HepG2 (cell line): ENCODE results near the gene TTLL13. TPM values are rescaled to one million over a fixed set of nuclear protein-coding genes. Genes with fewer than 3 reads are reported as not detected.

Experiments
- ATAC-seq: fragments of 200-7000 bp; cut with Tn5 transposase; 3 replicates; pipeline ENCODE4 v1.9.1; 2020; ENCODE audit warnings: mild to moderate bottlenecking, moderate library complexity
- BruUV-seq: library from RNA; stranded (reverse); fragments of 400-500 nt; replicated peaks from 2 replicates; lab custom pipeline; 2021; lab: Mats Ljungman, UMichigan
- CTCF ChIA-PET: fragments of 300-600 bp; formaldehyde crosslinking; extraction: SDS; loops from one replicate; lab custom pipeline; 2021; ENCODE audit warnings: low total read pairs, inconsistent platforms, low intra/inter-chr PET ratio; lab: Yijun Ruan, JAX
- POLR2A ChIA-PET: fragments of 350-600 bp; sonication (Branson Sonifier 250); formaldehyde crosslinking; loops from one replicate; lab custom pipeline; 2020; ENCODE audit warnings: antibody characterized with exemption, inconsistent platforms; lab: Yijun Ruan, JAX
- DNase-seq: peaks from one replicate; pipeline ENCODE4 v3.0.0-alpha.2; 2015; ENCODE audit warnings: low spot score
- FAIRE-seq: peaks from 3 replicates; lab custom pipeline; 2011; peaks lifted over from hg19 to GRCh38; lab: Jason Lieb, UNC
- H2AFZ ChIP-seq: one replicate; pipeline ENCODE4 v1.6.1; 2011; ENCODE audit warnings: low read length, inconsistent platforms
- H3K27ac ChIP-seq: fragments of 300-600 bp; 3 replicates; pipeline ENCODE4 v1.8.0; 2011; ENCODE audit warnings: mixed run types, mild to moderate bottlenecking, mixed read lengths, low read length, inconsistent platforms; ENCODE audit not compliant: insufficient read depth; ENCODE audit errors: extremely low read length
- H3K27me3 ChIP-seq, 2 experiments: fragments of 200-600 bp in 1 of 2; 2 replicates in 1 of 2; 3 replicates in 1 of 2; pipeline versions ENCODE4 v1.6.0 to v1.8.0; 2011; ENCODE audit warnings: low read length in 2 of 2, mild to moderate bottlenecking in 2 of 2, moderate library complexity in 2 of 2, inconsistent platforms in 1 of 2; ENCODE audit not compliant: insufficient read depth in 2 of 2, control insufficient read depth in 1 of 2
- H3K36me3 ChIP-seq, 2 experiments: fragments of 200-600 bp in 1 of 2; replicated peaks in 1 of 2; 2 replicates in 1 of 2; 3 replicates in 1 of 2; pipeline versions ENCODE4 v1.5.1 to v1.8.0; 2011; ENCODE audit warnings: low read length in 2 of 2, inconsistent platforms in 1 of 2; ENCODE audit not compliant: insufficient read depth in 2 of 2, control insufficient read depth in 1 of 2
- H3K4me1 ChIP-seq: 2 replicates; pipeline ENCODE4 v1.5.1; 2012; ENCODE audit warnings: low read length, inconsistent platforms; ENCODE audit not compliant: insufficient read depth
- H3K4me2 ChIP-seq: 2 replicates; pipeline ENCODE4 v1.6.0; 2011; ENCODE audit warnings: low read depth, low read length, inconsistent platforms
- H3K4me3 ChIP-seq, 3 experiments: fragments of 200-600 bp in 1 of 3; sonication (generic), shearing (Covaris generic) in 1 of 3; replicated peaks in 1 of 3; 2 replicates each; pipeline ENCODE4 v1.5.1; 2011 to 2016; ENCODE audit warnings: low read length in 3 of 3, inconsistent platforms in 2 of 3, low read depth in 2 of 3, mild to moderate bottlenecking in 2 of 3, control low read depth in 1 of 3, mixed read lengths in 1 of 3; ENCODE audit not compliant: insufficient read depth in 1 of 3
- H3K79me2 ChIP-seq: one replicate; pipeline ENCODE4 v1.6.1; 2011; ENCODE audit warnings: low read length, inconsistent platforms; ENCODE audit not compliant: insufficient read depth
- H3K9ac ChIP-seq: 2 replicates; pipeline ENCODE4 v1.6.0; 2011; ENCODE audit warnings: mild to moderate bottlenecking, low read depth, low read length, inconsistent platforms; ENCODE audit not compliant: insufficient read depth
- H3K9me3 ChIP-seq: 2 replicates; pipeline ENCODE4 v1.5.1; 2012; ENCODE audit warnings: mild to moderate bottlenecking, low read length
- H4K20me1 ChIP-seq: 2 replicates; pipeline ENCODE4 v1.6.0; 2011; ENCODE audit warnings: inconsistent platforms, mild to moderate bottlenecking, low read length, moderate library complexity; ENCODE audit not compliant: insufficient read depth
- HDAC2 ChIP-seq: sonication (generic); formaldehyde crosslinking; IDR thresholded peaks from 2 replicates; pipeline ENCODE4 v1.4.0; 2020; ENCODE audit warnings: missing genetic modification reagents
- HNRNPL ChIP-seq: fragments of 200-400 bp; formaldehyde crosslinking; IDR thresholded peaks from 2 replicates; pipeline ENCODE4 v1.6.1; 2017; ENCODE audit warnings: mild to moderate bottlenecking, low read depth, low read length
- SP2 ChIP-seq: sonication (generic); formaldehyde crosslinking; IDR thresholded peaks from 2 replicates; pipeline ENCODE4 v1.5.1; 2020; ENCODE audit warnings: mild to moderate bottlenecking, missing genetic modification reagents
- TCF7 ChIP-seq: sonication (generic); IDR thresholded peaks from 2 replicates; pipeline ENCODE4 v1.6.1; 2016; ENCODE audit warnings: antibody characterized with exemption, low read depth
- ZFX ChIP-seq: sonication (generic); formaldehyde crosslinking; IDR thresholded peaks from 2 replicates; pipeline ENCODE4 v1.4.0; 2020; ENCODE audit warnings: mild to moderate bottlenecking, low read depth, missing genetic modification reagents, moderate library complexity
- ZNF333 ChIP-seq: sonication (generic); formaldehyde crosslinking; IDR thresholded peaks from 2 replicates; pipeline ENCODE4 v1.4.0; 2020; ENCODE audit warnings: mild to moderate bottlenecking, missing genetic modification reagents, borderline replicate concordance
- ZNF383 ChIP-seq: sonication (generic); formaldehyde crosslinking; IDR thresholded peaks from 2 replicates; pipeline ENCODE4 v1.4.0; 2020; ENCODE audit warnings: missing genetic modification reagents, mild to moderate bottlenecking, borderline replicate concordance
- ZNF772 ChIP-seq: sonication (generic); formaldehyde crosslinking; IDR thresholded peaks from 2 replicates; pipeline ENCODE4 v1.5.0; 2020; ENCODE audit warnings: mild to moderate bottlenecking, missing genetic modification reagents
- WGBS: methylation state at CpG from one replicate; pipeline ENCODE4 v1.1.6; 2017; ENCODE audit warnings: low lambda C conversion rate; 5-methylcytosine and 5-hydroxymethylcytosine counted together
- in situ Hi-C: cut with HindIII; loops from 2 replicates; pipeline ENCODE4 v1.10.0; 2017; ENCODE audit warnings: low pct_unique_long_range_greater_than_20kb; ENCODE audit not compliant: extremely low pct_ligation_motif_present
- intact Hi-C: fragments of 100-400 bp; cut with micrococcal nuclease; formaldehyde crosslinking; loops from one replicate; pipeline ENCODE4 v1.10.0; 2022; ENCODE audit not compliant: unreplicated experiment
- polyA plus RNA-seq, 8 experiments: library from polyadenylated mRNA; depleted of rRNA in 3 of 8; stranded (reverse) in 7 of 8; unstranded in 1 of 8; fragments of >200 nt; fragmentation: Illumina TruSeq in 4 of 8; extraction: Trizol in 4 of 8; gene quantifications; 2 replicates each; pipeline versions ENCODE4 v1.2.1 to v1.2.3, GENCODE V29; 2011 to 2016; ENCODE audit warnings: low read depth in 4 of 8, missing spikeins in 1 of 8, mixed read lengths in 1 of 8; ENCODE audit not compliant: insufficient read depth in 1 of 8
- total RNA-seq, 5 experiments: library from RNA; depleted of rRNA; stranded (reverse); fragments of >200 nt; fragmentation: Illumina TruSeq; extraction: Trizol; gene quantifications; 2 replicates each; pipeline ENCODE4 v1.2.3, GENCODE V29; 2016; ENCODE audit warnings: low read depth in 1 of 5
- TF ChIP-seq, protein P1 (sequence below): sonication (generic); formaldehyde crosslinking; IDR thresholded peaks from 2 replicates; pipeline ENCODE4 v1.9.0; 2021; ENCODE audit warnings: missing genetic modification reagents, borderline replicate concordance
- TF ChIP-seq, protein P2 (sequence below): sonication (generic); formaldehyde crosslinking; IDR thresholded peaks from 2 replicates; pipeline ENCODE4 v1.4.0; 2020; ENCODE audit warnings: missing genetic modification reagents, mild to moderate bottlenecking, borderline replicate concordance
- TF ChIP-seq, protein P3 (sequence below): sonication (generic); formaldehyde crosslinking; IDR thresholded peaks from 2 replicates; pipeline ENCODE4; 2020; ENCODE audit warnings: missing genetic modification reagents, mild to moderate bottlenecking, borderline replicate concordance

TTLL13 gene
- total and polyA plus RNA-seq, 2 of the 13 experiments (the other 11 are each of a cell fraction or from before 2014, with no cell fraction given), result 0.07 to 0.29 TPM

DNA sequence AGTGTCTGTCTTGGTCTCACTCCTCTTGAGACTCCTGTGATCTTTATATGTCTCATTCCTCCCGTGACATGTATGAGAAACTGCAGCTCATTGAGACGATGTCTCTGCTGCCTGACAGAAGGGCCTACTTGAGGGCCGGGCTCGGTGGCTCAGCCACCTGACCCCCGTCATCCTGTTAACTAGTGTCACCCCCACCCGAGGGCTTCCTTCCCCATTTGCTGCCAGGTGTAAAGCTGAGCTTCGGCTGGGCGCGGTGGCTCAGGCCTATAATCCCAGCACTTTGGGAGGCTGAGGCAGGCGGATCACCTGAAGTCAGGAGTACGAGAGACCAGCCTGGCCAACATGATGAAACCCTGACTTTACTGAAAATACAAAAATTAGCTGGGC lies 35.5 kb upstream of the TTLL13 start:
- Histone ChIP-seq H3K27me3 (no peaks in the 10 kb centered on the region), H3K9ac (no peak overlapping the region), H3K9me3 (no peaks in the 10 kb centered on the region), H3K4me2 (no peak overlapping the region), H3K4me1 (peaks cover 17% of the 10 kb centered on the region), H2AFZ (no peak overlapping the region), H3K27ac (no peak overlapping the region), H3K36me3 (peaks cover 2 to 8% of the 10 kb centered on the region in 2 experiments; a peak in 1 of 5 replicates), H3K79me2 (no peaks in the 10 kb centered on the region), H4K20me1 (no peaks in the 10 kb centered on the region), H3K4me3 (no peak overlapping the region)
- FAIRE-seq, result no peak
- 92% methylated on average over 11 of the region's 11 CpGs for WGBS
- no TSS peak for BruUV-seq
- ChIA-PET CTCF (no interaction called here), POLR2A (no interaction called here)
- intact Hi-C loops (no loop called here), in situ Hi-C loops (no loop called here)
- no peak for DNase-seq
- no peak for TF ChIP-seq ZNF383 (CRISPR knock-in tag)
- no peak for TF ChIP-seq ZNF333 (CRISPR knock-in tag)
- no peak for TF ChIP-seq SP2
- TF ChIP-seq HNRNPL, result no peak
- TF ChIP-seq, protein P1, sequence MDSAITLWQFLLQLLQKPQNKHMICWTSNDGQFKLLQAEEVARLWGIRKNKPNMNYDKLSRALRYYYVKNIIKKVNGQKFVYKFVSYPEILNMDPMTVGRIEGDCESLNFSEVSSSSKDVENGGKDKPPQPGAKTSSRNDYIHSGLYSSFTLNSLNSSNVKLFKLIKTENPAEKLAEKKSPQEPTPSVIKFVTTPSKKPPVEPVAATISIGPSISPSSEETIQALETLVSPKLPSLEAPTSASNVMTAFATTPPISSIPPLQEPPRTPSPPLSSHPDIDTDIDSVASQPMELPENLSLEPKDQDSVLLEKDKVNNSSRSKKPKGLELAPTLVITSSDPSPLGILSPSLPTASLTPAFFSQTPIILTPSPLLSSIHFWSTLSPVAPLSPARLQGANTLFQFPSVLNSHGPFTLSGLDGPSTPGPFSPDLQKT (CRISPR knock-in tag), result no peak
- no peak for TF ChIP-seq ZFX
- no peak for TF ChIP-seq ZNF772 (CRISPR knock-in tag)
- TF ChIP-seq, protein P2, sequence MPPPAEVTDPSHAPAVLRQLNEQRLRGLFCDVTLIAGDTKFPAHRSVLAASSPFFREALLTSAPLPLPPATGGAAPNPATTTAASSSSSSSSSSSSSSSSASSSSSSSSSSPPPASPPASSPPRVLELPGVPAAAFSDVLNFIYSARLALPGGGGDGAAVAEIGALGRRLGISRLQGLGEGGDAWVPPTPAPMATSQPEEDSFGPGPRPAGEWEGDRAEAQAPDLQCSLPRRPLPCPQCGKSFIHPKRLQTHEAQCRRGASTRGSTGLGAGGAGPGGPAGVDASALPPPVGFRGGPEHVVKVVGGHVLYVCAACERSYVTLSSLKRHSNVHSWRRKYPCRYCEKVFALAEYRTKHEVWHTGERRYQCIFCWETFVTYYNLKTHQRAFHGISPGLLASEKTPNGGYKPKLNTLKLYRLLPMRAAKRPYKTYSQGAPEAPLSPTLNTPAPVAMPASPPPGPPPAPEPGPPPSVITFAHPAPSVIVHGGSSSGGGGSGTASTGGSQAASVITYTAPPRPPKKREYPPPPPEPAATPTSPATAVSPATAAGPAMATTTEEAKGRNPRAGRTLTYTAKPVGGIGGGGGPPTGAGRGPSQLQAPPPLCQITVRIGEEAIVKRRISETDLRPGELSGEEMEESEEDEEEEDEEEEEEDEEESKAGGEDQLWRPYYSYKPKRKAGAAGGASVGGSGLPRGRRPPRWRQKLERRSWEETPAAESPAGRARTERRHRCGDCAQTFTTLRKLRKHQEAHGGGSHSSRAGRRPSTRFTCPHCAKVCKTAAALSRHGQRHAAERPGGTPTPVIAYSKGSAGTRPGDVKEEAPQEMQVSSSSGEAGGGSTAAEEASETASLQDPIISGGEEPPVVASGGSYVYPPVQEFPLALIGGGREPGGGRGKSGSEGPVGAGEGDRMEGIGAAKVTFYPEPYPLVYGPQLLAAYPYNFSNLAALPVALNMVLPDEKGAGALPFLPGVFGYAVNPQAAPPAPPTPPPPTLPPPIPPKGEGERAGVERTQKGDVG (CRISPR knock-in tag), result no peak
- TF ChIP-seq HDAC2 (CRISPR knock-in tag), result no peak
- TF ChIP-seq, protein P3, sequence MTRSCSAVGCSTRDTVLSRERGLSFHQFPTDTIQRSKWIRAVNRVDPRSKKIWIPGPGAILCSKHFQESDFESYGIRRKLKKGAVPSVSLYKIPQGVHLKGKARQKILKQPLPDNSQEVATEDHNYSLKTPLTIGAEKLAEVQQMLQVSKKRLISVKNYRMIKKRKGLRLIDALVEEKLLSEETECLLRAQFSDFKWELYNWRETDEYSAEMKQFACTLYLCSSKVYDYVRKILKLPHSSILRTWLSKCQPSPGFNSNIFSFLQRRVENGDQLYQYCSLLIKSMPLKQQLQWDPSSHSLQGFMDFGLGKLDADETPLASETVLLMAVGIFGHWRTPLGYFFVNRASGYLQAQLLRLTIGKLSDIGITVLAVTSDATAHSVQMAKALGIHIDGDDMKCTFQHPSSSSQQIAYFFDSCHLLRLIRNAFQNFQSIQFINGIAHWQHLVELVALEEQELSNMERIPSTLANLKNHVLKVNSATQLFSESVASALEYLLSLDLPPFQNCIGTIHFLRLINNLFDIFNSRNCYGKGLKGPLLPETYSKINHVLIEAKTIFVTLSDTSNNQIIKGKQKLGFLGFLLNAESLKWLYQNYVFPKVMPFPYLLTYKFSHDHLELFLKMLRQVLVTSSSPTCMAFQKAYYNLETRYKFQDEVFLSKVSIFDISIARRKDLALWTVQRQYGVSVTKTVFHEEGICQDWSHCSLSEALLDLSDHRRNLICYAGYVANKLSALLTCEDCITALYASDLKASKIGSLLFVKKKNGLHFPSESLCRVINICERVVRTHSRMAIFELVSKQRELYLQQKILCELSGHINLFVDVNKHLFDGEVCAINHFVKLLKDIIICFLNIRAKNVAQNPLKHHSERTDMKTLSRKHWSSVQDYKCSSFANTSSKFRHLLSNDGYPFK, result no peak
- no peak for TF ChIP-seq TCF7
- ATAC-seq, result no peak
